Stimulated activated CD8-positive, alpha-beta memory T cell treated with anti-CD3 and anti-CD28 coated beads, Interleukin-7, amount 100 ng/mL, for 1 hour (primary cell): Measurements from ENCODE around the gene MIEF1.
"Not testable (repeated sequence)": the region's sequence is repeated elsewhere in the genome, so short reads cannot be mapped to it uniquely, and the experiment has no call there.

Experiments
- DNase-seq, 2 donors: peaks; one replicate each; pipeline ENCODE4 v3.0.0-alpha.2; 2020; ENCODE audit warnings: low read depth in 2 of 2

The MIEF1 gene

DNA sequence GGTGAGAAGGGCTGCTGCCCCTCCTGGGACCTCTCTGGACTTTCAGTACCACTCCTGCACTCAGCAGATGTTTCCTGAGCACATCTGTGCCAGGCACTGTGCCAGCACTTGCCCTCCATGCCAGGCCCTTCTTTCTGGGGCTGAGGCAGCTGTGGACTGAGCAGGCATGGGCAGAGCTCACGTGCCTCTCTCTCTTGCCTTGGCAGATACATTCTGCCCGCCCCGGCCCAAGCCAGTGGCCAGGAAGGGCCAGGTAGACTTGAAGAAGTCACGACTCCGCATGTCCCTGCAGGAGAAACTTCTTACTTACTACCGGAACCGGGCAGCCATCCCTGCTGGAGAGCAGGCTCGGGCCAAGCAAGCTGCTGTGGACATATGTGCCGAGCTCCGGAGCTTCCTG lies 9.9 kb downstream of the MIEF1 start:
- DNase-seq = no peak

DNA sequence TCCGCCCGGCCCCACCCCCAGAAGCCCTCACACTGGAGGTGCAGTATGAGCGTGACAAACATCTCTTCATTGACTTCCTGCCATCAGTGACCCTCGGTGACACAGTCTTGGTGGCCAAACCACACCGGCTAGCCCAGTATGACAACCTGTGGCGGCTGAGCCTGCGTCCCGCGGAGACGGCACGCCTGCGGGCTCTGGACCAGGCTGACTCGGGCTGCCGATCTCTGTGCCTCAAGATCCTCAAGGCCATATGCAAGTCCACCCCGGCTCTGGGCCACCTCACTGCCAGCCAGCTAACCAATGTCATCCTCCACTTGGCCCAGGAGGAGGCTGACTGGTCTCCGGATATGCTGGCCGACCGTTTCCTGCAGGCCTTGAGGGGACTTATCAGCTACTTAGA lies 11.7 kb downstream of the MIEF1 start:
- DNase-seq = no peak

DNA sequence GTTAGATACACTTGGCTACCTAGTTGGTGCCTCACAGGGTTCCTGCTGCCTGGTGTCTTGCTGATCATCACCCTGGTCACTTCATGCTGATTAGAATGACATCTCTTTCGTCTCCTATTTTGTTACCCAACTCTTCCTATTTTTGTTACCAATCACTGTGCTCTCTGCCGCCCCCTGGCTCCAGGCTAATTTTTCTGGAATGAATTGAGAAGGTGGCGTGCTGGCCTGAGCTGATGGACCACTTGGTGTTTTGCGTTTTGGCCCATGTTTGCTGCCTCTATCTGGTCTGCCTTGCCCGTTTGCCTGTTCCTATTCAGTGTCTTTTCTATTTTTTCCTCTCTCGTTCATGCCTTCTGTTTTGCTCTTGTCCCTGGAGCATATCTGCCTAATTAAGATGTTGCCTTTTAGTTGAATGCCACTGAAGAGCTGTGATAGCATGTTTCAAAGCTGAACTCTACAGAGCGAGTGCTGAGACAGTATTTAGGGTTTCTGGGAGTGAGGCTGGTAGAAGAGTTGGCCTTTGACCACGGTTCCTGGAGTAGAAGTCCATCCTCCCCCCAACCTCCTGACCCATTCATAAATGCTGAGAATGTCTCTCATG lies 12.4 kb downstream of the MIEF1 start:
- no peak for DNase-seq

DNA sequence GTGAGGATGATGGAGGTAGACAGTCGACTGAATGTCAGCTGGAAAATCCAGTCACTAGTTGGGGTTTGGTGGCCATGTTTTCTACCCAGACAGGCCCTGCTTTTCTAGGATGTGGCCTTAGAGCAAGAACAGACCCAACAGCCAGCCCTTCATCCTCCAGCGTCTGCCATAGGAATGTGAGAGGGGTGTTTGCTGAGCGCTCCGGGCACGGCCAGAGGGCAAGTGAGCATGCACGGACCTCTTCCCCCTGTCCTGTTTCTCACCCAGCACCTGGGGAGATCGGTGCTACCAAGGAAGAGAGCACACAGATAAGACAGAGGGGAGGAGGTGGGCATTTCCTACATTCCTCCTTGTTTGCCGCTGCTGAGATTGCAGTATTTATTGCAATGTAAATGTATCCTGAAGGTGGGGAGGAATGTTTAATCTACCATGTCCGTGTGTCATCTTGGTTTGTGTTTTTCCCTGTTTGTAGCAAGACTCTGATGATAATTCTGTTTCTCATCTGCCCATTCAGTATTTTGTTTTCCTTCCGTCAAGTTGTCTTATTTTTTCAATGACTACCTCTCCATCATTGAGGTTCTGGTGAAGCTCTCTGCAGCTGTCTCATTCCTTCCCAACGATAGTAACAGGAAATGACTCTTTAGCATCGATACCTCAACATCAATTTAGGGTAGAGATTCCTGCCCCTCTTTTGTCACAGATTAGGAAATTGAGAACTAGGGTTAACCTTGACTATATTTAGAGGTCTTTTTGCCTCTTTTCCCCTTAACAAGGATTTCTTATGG lies 13.4 kb downstream of the MIEF1 start:
- DNase-seq = no peak

DNA sequence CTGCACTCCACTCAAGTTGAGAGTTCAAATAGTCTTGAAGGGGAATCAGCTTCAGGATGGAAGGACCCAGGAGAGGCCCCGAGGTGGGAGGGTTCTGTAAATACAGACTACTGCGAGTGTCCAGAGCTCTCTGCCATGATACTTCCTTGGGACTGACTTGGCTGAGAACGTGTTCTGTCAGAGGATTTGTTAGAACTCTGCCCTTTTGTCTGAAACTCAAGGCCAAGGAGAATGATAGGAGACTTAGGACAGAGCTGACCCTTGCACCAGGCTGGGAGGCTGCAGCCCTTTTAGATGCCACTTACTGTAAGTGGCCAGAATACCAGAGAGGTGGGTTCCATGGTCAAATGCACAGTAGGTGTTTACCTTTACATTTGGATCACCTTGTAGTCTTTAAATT lies 15.4 kb downstream of the MIEF1 start:
- DNase-seq = no peak

DNA sequence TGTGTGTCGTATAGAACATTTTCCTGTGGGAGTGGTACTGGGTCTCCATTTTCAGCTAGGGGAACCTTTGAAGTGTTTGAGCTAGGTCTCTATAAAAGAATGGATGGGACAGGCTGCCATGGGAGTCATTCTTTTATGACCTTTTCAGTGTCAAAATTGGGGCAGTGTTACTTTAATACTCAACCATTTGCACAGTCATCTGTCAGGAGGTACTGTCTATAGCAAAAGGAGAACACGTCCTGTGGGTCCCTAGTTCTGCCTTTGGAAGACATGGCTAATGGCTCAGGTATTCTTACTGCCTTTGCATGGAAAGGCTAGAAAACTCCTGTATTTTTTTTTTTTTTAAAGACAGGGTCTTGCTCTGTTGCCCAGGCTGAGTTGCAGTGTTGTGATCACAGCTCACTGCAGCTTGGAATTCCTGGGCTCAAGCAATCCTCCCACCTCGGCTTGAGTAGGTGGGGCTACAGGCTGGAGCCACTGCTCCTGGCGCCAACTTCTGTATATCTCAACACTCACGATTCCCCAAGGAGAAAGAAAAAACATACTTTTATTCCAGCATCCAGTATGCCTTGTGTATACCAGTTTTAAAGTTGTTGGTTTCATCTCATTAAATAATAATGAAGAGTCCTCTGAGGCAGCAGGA lies 16.2 kb downstream of the MIEF1 start:
- no peak for DNase-seq

DNA sequence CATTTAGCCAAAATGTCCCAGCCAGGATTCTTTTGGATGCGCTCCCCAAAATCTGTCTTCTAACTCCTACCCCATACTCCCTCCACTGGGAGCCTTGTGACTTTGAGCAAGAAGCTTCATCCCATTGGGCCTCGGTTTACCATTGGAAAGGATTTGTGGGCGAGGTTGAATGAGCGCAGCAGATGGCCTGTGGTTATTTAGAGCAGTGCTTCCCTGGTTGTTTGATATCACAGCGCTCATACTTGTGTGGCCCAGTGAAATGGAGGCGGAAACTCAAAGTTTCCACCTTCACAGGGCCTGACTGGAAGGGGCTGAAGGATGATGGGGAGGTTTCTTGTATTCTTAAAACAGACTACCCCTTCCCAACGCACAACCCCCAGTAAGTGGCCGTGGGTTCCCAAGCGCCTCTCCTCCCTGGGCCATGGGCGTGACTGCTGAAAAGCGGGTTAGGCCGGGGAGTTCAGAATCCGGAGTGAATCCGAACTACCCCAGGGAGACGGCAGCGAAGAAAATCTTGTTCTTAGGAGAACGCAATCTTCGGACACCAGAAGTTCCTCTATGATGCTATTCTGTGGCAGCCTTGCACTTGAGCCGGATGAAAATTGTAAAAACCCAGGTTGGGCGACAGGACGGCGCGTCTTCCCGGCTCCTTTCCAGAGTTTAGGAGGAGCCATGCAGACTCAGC lies 17.0 kb downstream of the MIEF1 start:
- no peak for DNase-seq

DNA sequence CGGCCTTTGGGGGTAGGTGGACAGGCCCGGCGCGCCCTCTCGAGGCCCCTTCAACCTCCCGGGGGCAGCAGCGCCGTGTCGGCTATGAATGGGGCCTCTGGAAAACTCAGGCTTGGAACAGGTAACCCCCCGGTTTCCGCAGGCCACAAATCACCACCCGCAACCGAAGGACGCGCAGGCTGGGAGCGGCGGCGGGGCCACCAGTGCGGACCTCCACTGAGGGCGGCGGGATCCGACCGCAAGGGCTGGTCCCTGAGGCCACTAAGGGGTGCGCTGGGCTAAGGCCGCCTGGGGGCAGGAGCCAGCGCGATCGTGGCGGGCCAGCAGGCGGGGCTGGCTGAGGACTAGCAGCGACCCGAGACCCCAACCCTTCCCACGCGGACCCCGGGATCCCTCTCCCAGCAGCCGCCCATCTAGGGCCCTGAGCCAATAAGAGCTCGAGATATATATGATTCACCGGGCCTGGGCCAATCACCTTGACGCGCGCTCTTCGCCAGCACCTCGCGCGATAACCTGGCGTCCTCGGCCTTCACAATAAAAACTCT lies 17.7 kb downstream of the MIEF1 start:
- DNase-seq = no peak

DNA sequence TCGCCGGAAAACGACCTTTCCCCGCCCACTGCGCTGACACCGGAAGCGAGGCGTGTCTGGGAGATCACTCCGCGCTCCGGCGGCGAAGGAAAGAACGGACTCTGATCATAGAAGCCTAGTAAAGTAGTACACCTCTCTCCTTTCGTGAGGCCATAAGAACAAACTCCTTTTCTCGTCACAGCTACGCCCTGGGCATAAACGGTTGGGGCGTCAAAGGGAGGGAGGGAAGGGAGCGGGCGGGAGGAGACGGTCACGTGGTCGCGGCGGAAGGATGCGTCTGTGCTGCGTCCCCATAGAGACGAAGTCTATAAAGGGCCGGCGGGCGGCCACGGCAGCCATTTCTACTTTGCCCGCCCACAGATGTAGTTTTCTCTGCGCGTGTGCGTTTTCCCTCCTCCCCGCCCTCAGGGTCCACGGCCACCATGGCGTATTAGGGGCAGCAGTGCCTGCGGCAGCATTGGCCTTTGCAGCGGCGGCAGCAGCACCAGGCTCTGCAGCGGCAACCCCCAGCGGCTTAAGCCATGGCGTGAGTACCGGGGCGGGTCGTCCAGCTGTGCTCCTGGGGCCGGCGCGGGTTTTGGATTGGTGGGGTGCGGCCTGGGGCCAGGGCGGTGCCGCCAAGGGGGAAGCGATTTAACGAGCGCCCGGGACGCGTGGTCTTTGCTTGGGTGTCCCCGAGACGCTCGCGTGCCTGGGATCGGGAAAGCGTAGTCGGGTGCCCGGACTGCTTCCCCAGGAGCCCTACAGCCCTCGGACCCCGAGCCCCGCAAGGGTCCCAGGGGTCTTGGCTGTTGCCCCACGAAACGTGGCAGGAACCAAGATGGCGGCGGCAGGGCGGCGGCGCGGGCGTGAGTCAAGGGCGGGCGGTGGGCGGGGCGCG lies 18.4 kb downstream of the MIEF1 start, which contains the start of gene ATF4:
TSS of gene ATF4 (plus strand) at position 337 of the 880 bp plus-strand sequence. CDS start 884 bp downstream, outside the sequence.
- DNase-seq = peak; percentile 89 to 90

DNA sequence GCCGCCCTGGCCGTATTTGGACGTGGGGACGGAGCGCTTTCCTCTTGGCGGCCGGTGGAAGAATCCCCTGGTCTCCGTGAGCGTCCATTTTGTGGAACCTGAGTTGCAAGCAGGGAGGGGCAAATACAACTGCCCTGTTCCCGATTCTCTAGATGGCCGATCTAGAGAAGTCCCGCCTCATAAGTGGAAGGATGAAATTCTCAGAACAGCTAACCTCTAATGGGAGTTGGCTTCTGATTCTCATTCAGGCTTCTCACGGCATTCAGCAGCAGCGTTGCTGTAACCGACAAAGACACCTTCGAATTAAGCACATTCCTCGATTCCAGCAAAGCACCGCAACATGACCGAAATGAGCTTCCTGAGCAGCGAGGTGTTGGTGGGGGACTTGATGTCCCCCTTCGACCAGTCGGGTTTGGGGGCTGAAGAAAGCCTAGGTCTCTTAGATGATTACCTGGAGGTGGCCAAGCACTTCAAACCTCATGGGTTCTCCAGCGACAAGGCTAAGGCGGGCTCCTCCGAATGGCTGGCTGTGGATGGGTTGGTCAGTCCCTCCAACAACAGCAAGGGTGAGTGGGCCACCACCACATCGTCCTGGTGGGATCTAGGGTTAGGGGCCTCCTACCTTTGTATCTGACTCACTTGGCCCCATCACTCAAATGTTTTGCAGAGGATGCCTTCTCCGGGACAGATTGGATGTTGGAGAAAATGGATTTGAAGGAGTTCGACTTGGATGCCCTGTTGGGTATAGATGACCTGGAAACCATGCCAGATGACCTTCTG lies 19.2 kb downstream of the MIEF1 start:
- DNase-seq = not testable (repeated sequence)

DNA sequence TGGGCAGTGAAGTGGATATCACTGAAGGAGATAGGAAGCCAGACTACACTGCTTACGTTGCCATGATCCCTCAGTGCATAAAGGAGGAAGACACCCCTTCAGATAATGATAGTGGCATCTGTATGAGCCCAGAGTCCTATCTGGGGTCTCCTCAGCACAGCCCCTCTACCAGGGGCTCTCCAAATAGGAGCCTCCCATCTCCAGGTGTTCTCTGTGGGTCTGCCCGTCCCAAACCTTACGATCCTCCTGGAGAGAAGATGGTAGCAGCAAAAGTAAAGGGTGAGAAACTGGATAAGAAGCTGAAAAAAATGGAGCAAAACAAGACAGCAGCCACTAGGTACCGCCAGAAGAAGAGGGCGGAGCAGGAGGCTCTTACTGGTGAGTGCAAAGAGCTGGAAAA lies 20.0 kb downstream of the MIEF1 start:
- DNase-seq = not testable (repeated sequence)

DNA sequence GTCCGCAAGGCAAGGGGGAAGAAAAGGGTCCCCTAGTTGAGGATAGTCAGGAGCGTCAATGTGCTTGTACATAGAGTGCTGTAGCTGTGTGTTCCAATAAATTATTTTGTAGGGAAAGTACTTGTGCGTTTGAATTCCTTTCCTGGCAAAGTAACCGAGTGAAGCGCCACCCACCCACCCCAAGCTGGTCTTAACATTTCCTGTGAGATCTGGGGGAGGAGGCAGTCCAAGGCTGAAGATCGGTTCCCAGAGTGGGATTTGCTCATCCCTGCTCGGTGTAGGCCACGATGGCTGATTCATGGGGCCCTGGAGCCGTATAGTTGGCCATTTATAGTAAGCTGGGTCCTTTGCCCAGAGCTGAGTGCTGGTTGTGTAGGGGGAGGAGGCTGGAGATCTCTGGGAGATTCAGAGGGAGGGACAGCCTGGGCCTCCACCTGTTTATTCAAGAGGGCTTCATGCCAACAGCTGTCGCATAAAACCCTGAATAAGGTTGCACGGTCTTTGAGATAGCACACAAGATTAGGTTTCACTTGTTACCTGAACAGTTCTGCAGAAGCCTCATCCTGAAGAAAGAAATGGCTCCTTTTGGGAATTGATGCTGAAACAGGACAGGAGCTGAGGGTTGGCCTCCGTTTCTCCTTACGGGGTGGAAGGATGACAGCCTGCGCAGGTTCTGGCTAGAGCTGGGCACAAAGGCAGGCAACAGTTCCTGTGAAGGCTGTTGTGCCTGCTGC lies 20.6 kb downstream of the MIEF1 start:
- DNase-seq = no peak

DNA sequence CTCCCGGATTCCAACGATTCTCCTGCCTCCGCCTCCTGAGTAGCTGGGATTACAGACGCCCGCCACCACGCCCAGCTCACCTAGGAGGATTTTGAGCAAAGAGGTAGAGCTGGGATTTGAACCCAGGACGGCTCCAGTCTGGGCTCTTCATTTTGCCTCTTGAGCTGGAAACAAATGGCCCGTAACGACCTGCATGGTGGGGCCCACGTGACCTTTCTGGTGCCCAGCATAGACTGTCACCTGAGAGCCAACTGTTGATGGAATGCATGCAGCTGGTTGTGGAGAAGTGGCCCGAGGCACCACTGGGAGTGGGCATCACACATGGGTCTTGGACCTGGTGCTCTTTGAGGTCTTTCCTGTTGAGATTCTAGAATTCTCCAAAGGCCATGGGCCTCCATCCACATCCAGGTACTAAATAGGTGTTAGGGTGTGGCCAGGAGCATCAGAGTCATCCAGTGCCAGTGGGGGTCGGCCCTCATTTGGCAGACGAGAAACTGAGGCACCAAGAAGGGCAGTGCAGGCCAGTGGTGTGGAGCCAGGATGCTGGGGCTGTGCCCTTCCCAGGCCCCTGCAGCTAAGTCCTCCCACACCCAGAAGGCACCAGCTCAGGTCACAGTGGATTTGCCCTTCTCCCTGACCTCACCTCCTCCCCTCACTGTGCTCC lies 22.1 kb downstream of the MIEF1 start:
- DNase-seq = no peak

DNA sequence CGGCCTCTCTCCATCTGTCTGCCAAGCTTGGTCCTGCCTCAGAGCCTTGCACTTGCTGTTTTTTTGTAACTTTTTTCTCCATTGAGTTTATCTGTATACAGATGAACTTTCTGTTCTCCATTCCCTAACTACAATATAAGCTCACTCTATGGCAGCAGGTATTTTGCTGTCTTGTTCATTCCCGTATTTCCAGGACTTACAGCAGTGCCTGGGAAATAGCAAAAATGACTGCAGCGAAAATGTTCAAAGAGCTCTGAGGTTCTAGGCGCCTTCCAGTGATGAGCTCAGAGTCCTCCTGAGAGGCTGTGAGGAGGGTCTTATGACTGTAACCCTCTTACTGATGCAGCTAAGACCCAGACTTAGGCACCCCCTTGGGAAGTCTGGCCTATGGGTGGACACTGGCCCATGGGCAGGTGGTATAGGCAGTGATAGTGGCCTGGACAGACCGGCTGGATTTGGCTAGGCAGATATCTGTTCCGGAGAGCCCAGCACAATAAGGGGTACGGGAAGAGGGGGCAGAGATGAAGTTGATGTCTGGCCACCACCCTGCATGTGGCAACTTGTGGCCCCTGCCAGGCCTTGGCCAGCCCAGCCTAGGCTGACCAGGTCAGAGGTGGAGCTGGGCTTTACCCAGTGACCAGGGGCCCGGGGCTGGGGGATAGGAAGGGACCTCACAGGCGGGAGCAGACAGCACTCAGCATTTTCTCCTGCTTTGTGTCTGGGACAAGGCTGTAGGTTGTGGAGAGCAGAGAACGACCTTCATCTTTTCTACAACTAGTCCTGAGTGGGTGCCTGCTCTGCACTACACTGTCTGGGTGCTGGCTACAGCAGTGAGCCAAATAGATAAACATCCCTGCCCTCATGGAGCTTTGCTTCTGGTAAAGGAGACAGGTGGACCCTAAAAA lies 22.9 kb downstream of the MIEF1 start:
- no peak for DNase-seq

DNA sequence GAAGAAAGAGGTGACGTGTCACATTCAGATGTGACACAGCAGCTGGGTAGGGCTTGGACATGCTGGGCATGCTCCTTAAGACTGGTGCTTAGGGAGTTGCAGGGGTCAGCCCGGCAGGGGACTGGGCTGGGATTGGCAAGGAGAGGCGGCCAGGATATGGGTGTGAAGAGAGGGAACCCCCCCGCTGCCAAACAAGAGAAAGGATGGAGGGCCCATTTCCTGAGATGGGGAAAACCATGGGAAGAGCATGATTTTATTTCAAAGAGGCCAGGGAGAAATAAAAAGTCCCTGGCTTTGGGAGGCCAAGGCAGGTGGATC lies 23.5 kb downstream of the MIEF1 start:
- DNase-seq = no peak

DNA sequence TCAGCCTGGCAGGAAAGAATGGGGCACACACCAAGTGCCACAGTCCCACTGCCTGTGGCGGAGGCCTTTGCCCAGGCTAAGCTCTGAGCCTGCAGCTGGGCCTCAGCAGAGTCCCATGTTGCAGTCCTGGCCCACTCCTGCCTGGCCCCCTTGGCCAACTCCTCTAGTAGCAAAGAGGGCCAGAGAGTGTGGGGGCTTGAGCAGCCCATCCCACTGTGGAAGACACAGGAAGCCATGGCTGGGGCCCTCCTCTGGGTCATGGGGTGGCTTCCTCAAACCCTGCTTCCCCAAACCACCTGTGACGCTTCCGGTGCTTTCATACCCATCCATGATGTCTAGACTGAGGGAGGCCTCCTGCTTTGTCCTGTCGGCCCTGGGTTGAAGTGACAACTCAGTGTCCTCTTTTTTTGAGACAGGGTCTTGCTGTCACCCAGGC lies 24.7 kb downstream of the MIEF1 start:
- DNase-seq = no peak

DNA sequence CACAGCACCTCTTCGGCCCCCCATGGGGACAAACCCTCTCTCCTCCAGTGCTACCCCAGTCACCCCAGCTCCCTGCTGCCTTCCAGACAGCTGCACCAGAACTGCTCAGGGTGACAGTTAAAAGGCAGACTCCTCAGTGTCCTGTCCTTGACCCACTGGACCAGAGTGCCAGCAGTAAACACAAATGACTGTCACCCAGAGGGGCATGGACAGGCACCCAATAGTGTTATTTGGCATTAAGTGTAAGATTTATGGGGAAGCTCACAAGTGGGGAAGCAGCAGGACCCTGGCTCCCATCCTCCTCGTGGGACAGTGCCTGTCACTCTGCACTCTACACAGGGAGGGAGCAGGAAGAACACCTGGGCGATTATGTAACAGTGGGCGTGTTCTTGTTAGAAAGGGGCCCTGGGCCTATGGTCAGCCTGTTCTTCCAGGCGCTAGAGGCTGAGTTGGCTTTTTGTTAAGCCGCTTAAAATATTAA lies 25.4 kb downstream of the MIEF1 start:
- DNase-seq = no peak

DNA sequence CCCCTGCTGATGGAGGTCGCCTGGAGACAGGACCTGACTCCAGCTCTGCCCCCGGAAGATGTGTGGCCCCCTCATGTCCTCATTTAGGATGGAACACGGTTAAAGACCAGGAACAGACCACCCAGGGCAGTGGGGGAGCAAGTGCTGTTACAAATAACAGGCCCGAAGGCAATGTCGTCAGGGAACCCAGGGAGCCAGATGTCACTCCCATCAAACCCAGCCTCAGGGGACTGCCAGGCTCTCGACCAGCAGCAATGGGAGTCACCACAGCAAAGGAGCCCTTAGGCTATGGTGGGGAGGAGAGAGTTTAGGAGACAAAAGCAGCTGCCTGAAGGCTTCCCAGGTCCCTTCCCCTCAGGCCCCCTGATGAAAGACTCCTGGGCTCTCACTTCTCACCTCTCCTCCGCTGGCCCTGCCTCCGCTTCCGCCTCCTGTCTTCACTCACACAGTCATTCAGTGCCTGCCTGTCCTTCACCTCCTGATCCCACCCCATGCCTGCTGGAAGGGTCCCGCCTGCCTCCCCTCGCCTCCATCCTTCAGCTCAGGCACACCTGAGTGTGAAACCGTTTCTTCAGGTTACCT lies 26.1 kb downstream of the MIEF1 start:
- no peak for DNase-seq
